Loucy (cell line): ENCODE results near the gene MEGF9.

Experiments
- EZH2phosphoT487 ChIP-seq: fragments of 200-600 bp; IDR thresholded peaks from 2 replicates; pipeline ENCODE4 v1.6.1; 2018; ENCODE audit warnings: antibody characterized with exemption, mild to moderate bottlenecking, moderate library complexity, borderline replicate concordance
- TF ChIP-seq, protein P1 (sequence below): fragments of 200-600 bp; sonication (generic); conservative IDR thresholded peaks from 2 replicates; pipeline ENCODE4 v1.5.1; 2014; ENCODE audit warnings: mild to moderate bottlenecking, antibody characterized with exemption, low read length

DNA sequence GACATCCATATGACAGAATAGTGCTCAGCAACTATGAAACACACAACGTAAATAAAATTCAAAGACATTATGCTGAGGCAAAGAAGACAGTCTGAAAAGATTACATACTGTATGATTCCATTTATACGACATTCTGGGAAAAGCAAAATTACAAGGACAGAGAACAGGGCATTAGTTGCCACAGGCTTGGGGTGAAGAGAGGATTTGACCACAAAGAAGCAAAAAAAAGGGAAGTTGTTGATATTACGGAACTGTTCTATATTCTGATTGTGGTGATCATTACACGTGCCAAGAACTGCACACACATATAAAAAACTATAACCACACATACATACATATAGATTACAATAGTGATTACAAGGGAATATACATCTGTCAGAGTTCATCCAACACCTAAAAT lies 158.4 kb downstream of the MEGF9 start:
- TF ChIP-seq, protein P1, sequence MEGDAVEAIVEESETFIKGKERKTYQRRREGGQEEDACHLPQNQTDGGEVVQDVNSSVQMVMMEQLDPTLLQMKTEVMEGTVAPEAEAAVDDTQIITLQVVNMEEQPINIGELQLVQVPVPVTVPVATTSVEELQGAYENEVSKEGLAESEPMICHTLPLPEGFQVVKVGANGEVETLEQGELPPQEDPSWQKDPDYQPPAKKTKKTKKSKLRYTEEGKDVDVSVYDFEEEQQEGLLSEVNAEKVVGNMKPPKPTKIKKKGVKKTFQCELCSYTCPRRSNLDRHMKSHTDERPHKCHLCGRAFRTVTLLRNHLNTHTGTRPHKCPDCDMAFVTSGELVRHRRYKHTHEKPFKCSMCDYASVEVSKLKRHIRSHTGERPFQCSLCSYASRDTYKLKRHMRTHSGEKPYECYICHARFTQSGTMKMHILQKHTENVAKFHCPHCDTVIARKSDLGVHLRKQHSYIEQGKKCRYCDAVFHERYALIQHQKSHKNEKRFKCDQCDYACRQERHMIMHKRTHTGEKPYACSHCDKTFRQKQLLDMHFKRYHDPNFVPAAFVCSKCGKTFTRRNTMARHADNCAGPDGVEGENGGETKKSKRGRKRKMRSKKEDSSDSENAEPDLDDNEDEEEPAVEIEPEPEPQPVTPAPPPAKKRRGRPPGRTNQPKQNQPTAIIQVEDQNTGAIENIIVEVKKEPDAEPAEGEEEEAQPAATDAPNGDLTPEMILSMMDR: no peak
- TF ChIP-seq EZH2phosphoT487: no peak
